ENCODE measurements around the gene BICRA. TPM values are rescaled to one million over a fixed set of nuclear protein-coding genes. Genes with fewer than 3 reads are reported as not detected.
"Not testable (repeated sequence)": the region's sequence is repeated elsewhere in the genome, so short reads cannot be mapped to it uniquely, and the experiment has no call there.

BICRA gene
- total RNA-seq, 1 donor from 2014 or later = 7.8 TPM

DNA sequence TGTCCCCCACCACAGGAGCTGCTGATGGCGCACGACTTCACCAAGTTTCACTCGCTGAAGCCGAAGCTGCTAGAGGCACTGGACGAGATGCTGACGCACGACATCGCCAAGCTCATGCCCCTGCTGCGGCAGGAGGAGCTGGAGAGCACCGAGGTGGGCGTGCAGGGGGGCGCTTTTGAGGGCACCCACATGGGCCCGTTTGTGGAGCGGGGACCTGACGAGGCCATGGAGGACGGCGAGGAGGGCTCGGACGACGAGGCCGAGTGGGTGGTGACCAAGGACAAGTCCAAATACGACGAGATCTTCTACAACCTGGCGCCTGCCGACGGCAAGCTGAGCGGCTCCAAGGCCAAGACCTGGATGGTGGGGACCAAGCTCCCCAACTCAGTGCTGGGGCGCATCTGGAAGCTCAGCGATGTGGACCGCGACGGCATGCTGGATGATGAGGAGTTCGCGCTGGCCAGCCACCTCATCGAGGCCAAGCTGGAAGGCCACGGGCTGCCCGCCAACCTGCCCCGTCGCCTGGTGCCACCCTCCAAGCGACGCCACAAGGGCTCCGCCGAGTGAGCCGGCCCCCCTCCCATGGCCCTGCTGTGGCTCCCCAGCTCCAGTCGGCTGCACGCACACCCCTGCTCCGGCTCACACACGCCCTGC is 132.1 kb downstream of the BICRA start:
- peaks cover 41% of the 10 kb centered on the region for H3K4me1 ChIP-seq
- H3K9me3 ChIP-seq (replicated peaks) = no peaks in the 10 kb centered on the region
- intact Hi-C loops (cut with micrococcal nuclease) = no loop called here
- no peak overlapping the region for H3K4me3 ChIP-seq
- peaks cover 58% of the 10 kb centered on the region for H3K36me3 ChIP-seq
- H3K27ac ChIP-seq (replicated peaks) = peak overlapping the region; percentile 96
- H3K27me3 ChIP-seq (ENCODE audit: low read depth) = no peaks in the 10 kb centered on the region
- TF ChIP-seq CTCF (IDR thresholded peaks at IDR 0.05; ENCODE audit: borderline replicate concordance) = no peak
- no peak for DNase-seq

DNA sequence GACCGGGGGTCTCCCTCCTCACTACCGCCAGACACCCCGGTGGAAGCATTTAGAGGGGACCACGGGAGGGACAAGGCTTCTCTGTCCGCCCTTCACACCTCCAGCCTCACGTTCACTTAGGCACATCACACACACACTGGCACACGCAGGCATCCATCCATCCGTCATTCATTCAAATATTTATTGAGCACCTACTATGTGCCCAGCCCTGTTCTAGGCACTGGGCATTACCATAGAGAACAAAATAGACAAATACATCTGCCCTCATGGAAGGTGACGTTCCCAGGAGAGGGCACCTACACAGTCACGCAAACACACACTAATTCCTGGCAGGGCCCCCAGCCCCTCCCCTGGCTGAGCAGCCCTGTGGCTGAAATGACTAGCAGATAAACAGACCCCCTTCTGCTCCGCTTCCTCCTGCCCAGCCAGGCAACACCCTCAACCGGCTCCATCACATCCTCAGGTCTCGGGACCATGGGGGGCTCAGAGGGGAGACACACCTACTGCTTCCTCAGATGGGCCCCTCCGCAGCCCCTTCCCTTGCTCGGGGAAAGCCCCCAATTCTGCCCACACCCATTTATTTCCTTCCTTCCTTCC is 132.7 kb downstream of the BICRA start:
- peak overlapping the region; percentile 96 for H3K27ac ChIP-seq (replicated peaks)
- no peaks in the 10 kb centered on the region for H3K9me3 ChIP-seq (replicated peaks)
- intact Hi-C loops (cut with micrococcal nuclease) = no loop called here
- DNase-seq = no peak
- no peak for TF ChIP-seq CTCF (IDR thresholded peaks at IDR 0.05; ENCODE audit: borderline replicate concordance)
- no peaks in the 10 kb centered on the region for H3K27me3 ChIP-seq (ENCODE audit: low read depth)
- H3K4me3 ChIP-seq = no peak overlapping the region
- peaks cover 52% of the 10 kb centered on the region for H3K36me3 ChIP-seq
- peaks cover 48% of the 10 kb centered on the region for H3K4me1 ChIP-seq

- H3K9me3 ChIP-seq (replicated peaks) = no peaks in the 10 kb centered on the region
- H3K4me3 ChIP-seq = peak overlapping the region; percentile 61
- no peak for DNase-seq
- peak overlapping the region; percentile 96 for H3K27ac ChIP-seq (replicated peaks)
- H3K36me3 ChIP-seq = peaks cover 51% of the 10 kb centered on the region
- no peaks in the 10 kb centered on the region for H3K27me3 ChIP-seq (ENCODE audit: low read depth)
- peaks cover 53% of the 10 kb centered on the region for H3K4me1 ChIP-seq
- no peak for TF ChIP-seq CTCF (IDR thresholded peaks at IDR 0.05; ENCODE audit: borderline replicate concordance)
- intact Hi-C loops (cut with micrococcal nuclease) = no loop called here
Observed at GRCh38 chr19:47742634-47743033, 133.7 kb downstream of the BICRA start.

DNA sequence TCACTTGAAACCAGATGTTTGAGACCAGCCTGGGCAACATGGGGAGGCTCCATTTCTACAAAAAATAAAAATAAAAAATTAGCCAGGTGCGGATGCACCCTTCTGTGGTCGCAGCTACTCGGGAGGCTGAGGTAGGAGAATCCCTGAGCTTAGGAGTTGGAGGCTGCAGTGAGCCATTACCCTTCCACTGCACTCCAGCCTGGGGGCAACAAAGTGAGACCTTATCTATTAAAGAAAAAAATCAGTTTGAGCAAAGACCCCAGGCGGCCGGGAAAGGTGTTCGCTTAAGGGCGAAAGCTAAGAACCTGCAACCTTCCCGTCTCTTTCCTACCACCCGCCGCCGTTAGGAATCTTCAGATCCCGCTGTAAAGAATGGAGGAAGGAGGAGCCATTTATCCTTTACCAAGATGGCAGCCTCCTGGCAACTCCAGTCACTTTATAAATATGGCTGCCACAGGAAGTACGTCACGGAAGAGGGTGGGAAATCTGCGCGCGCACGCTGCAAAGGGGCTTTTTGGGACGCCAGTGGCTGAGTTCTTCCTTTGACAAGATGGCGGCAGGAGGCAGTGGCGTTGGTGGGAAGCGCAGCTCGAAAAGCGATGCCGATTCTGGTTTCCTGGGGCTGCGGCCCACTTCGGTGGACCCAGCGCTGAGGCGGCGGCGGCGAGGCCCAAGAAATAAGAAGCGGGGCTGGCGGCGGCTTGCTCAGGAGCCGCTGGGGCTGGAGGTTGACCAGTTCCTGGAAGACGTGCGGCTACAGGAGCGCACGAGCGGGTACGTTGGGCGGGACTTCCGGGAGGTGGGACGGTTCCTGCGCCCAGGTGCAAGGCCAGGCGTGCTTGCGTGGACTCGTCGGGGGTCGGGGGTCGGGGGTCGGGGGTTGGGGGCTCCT is 136.3 kb downstream of the BICRA start, which contains the start of gene NOP53:
Gene NOP53, plus strand, starts transcription at position 537 of the 892 bp plus-strand sequence. Its CDS starts 14 bp downstream, at position 551.
- no peaks in the 10 kb centered on the region for H3K27me3 ChIP-seq (ENCODE audit: low read depth)
- H3K27ac ChIP-seq (replicated peaks) = peak within 1 kb of the TSS; percentile 96
- peak; percentile 27 for TF ChIP-seq CTCF (IDR thresholded peaks at IDR 0.05; ENCODE audit: borderline replicate concordance)
- H3K4me1 ChIP-seq = peaks cover 60% of the 10 kb centered on the region
- DNase-seq = peak; percentile 96
- peaks cover 50% of the 10 kb centered on the region for H3K36me3 ChIP-seq
- H3K9me3 ChIP-seq (replicated peaks) = no peaks in the 10 kb centered on the region
- peak within 1 kb of the TSS; percentile 81 for H3K4me3 ChIP-seq
- intact Hi-C loops (cut with micrococcal nuclease) = no loop called here

GRCh38 chr19:47746129-47746528 is 137.2 kb downstream of the BICRA start:
- peaks cover 50% of the 10 kb centered on the region for H3K36me3 ChIP-seq
- DNase-seq; H3K9me3 ChIP-seq (replicated peaks); H3K27ac ChIP-seq (replicated peaks); intact Hi-C loops (cut with micrococcal nuclease); H3K27me3 ChIP-seq (ENCODE audit: low read depth): not testable (repeated sequence)
- peak overlapping the region; percentile 81 for H3K4me3 ChIP-seq
- H3K4me1 ChIP-seq = peaks cover 60% of the 10 kb centered on the region

All from left ventricle myocardium inferior (tissue), 1 donor.